PC-3 (cell line): ENCODE measurements around the gene TSPEAR.

ENCODE experiments used
- EZH2 ChIP-seq: fragments of 300-600 bp; sonication (generic); IDR thresholded peaks from one replicate; pipeline ENCODE4 v1.6.1; 2017; ENCODE audit warnings: antibody characterized with exemption, mild to moderate bottlenecking, low read length; ENCODE audit not compliant: unreplicated experiment
- TF ChIP-seq, protein P1 (sequence below): fragments of 300-600 bp; sonication (generic); conservative IDR thresholded peaks from 2 replicates; pipeline ENCODE4 v1.5.1; 2017; ENCODE audit warnings: antibody characterized with exemption, low read depth, mild to moderate bottlenecking, low read length

GRCh38 chr21:44499211-44499560 lies 212.2 kb downstream of the TSPEAR start:
- TF ChIP-seq, protein P1, sequence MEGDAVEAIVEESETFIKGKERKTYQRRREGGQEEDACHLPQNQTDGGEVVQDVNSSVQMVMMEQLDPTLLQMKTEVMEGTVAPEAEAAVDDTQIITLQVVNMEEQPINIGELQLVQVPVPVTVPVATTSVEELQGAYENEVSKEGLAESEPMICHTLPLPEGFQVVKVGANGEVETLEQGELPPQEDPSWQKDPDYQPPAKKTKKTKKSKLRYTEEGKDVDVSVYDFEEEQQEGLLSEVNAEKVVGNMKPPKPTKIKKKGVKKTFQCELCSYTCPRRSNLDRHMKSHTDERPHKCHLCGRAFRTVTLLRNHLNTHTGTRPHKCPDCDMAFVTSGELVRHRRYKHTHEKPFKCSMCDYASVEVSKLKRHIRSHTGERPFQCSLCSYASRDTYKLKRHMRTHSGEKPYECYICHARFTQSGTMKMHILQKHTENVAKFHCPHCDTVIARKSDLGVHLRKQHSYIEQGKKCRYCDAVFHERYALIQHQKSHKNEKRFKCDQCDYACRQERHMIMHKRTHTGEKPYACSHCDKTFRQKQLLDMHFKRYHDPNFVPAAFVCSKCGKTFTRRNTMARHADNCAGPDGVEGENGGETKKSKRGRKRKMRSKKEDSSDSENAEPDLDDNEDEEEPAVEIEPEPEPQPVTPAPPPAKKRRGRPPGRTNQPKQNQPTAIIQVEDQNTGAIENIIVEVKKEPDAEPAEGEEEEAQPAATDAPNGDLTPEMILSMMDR, result no peak
- no peak for TF ChIP-seq EZH2
